ENCODE results near the gene SLC25A45.

The SLC25A45 gene

GRCh38 chr11:65378928-65379638 is 3.4 kb downstream of the SLC25A45 start:
- DNase-seq (ENCODE audit: low read depth in 1 of 2, low spot score in 1 of 2), result no peak
- H3K27ac ChIP-seq (replicated peaks), result no peak overlapping the region
- H3K4me3 ChIP-seq (replicated peaks; ENCODE audit: insufficient read depth, low read length), result no peak overlapping the region
- H3K27me3 ChIP-seq (ENCODE audit: insufficient read depth, poor library complexity, severe bottlenecking), result no peaks in the 10 kb centered on the region
- no peak for TF ChIP-seq POLR2AphosphoS5 (IDR thresholded peaks at IDR 0.05; ENCODE audit: low read depth)

GRCh38 chr11:65378208-65378927 is 4.1 kb downstream of the SLC25A45 start:
- peak in 1 of 2 experiments; percentile 87 for DNase-seq (ENCODE audit: low read depth in 1 of 2, low spot score in 1 of 2)
- TF ChIP-seq GABPA (IDR thresholded peaks at IDR 0.05; ENCODE audit: low read depth) (no peak), SPI1 (IDR thresholded peaks at IDR 0.05; ENCODE audit: borderline replicate concordance, low read depth) (peak; percentile 99)
- Histone ChIP-seq H3K4me3 (replicated peaks; ENCODE audit: insufficient read depth, low read length) (no peak overlapping the region), H3K27me3 (ENCODE audit: insufficient read depth, poor library complexity, severe bottlenecking) (no peaks in the 10 kb centered on the region), H3K27ac (replicated peaks) (peak overlapping the region; percentile 43)

DNA sequence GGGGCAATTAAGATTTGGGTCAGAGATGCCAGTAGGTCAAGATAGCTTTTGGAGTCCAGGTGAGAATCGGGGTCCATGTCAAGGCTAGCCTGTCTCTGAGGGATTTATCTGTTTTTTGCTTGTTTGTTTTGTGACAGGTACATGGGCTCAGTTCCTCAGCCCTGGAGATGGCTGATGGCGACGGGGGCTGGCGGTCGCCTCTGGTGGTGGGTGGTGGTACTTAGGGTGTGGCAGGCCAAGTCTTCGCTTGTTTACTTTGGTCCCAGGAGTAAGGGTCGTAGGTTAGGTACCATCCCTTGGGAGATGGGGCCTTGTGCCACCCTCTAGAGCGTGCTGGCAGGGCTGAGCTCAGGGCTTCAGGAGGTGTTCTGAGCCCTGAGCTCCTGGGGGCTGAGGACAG is 4.7 kb downstream of the SLC25A45 start:
- Histone ChIP-seq H3K4me3 (replicated peaks; ENCODE audit: insufficient read depth, low read length) (no peak overlapping the region), H3K27ac (replicated peaks) (peak overlapping the region; percentile 43), H3K27me3 (ENCODE audit: insufficient read depth, poor library complexity, severe bottlenecking) (no peaks in the 10 kb centered on the region)
- TF ChIP-seq, protein P1, sequence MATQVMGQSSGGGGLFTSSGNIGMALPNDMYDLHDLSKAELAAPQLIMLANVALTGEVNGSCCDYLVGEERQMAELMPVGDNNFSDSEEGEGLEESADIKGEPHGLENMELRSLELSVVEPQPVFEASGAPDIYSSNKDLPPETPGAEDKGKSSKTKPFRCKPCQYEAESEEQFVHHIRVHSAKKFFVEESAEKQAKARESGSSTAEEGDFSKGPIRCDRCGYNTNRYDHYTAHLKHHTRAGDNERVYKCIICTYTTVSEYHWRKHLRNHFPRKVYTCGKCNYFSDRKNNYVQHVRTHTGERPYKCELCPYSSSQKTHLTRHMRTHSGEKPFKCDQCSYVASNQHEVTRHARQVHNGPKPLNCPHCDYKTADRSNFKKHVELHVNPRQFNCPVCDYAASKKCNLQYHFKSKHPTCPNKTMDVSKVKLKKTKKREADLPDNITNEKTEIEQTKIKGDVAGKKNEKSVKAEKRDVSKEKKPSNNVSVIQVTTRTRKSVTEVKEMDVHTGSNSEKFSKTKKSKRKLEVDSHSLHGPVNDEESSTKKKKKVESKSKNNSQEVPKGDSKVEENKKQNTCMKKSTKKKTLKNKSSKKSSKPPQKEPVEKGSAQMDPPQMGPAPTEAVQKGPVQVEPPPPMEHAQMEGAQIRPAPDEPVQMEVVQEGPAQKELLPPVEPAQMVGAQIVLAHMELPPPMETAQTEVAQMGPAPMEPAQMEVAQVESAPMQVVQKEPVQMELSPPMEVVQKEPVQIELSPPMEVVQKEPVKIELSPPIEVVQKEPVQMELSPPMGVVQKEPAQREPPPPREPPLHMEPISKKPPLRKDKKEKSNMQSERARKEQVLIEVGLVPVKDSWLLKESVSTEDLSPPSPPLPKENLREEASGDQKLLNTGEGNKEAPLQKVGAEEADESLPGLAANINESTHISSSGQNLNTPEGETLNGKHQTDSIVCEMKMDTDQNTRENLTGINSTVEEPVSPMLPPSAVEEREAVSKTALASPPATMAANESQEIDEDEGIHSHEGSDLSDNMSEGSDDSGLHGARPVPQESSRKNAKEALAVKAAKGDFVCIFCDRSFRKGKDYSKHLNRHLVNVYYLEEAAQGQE (IDR thresholded peaks at IDR 0.05; ENCODE audit: insufficient replicate concordance, low read depth), result no peak
- TF ChIP-seq, protein P2, sequence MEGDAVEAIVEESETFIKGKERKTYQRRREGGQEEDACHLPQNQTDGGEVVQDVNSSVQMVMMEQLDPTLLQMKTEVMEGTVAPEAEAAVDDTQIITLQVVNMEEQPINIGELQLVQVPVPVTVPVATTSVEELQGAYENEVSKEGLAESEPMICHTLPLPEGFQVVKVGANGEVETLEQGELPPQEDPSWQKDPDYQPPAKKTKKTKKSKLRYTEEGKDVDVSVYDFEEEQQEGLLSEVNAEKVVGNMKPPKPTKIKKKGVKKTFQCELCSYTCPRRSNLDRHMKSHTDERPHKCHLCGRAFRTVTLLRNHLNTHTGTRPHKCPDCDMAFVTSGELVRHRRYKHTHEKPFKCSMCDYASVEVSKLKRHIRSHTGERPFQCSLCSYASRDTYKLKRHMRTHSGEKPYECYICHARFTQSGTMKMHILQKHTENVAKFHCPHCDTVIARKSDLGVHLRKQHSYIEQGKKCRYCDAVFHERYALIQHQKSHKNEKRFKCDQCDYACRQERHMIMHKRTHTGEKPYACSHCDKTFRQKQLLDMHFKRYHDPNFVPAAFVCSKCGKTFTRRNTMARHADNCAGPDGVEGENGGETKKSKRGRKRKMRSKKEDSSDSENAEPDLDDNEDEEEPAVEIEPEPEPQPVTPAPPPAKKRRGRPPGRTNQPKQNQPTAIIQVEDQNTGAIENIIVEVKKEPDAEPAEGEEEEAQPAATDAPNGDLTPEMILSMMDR (IDR thresholded peaks at IDR 0.05; ENCODE audit: insufficient read depth, low read length), result no peak
- TF ChIP-seq POLR2AphosphoS5 (IDR thresholded peaks at IDR 0.05; ENCODE audit: low read depth) (no peak), SPI1 (IDR thresholded peaks at IDR 0.05; ENCODE audit: borderline replicate concordance, low read depth) (no peak), GABPA (IDR thresholded peaks at IDR 0.05; ENCODE audit: low read depth) (no peak)
- no peak for DNase-seq (ENCODE audit: low read depth in 1 of 2, low spot score in 1 of 2)

DNA sequence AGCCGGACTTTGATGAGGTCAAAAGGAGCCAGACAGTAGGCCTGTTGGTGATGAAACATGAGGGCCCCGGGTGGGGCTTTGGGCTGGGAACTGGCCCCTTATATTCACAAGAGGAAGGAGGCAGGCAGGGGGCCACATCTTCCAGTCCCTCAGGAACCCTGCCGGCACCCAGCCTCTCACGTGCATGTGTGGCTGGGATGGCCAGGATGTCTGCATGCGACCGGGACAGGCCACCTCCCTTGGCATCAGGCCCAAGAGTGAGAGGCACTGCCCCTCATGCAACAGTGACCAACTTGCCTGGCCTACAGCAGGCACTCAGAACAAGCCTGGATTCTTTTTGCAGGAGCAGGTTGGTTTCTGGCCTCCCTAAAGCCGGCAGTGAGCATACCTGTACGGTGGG is 5.4 kb downstream of the SLC25A45 start:
- TF ChIP-seq GABPA (IDR thresholded peaks at IDR 0.05; ENCODE audit: low read depth) (no peak), POLR2AphosphoS5 (IDR thresholded peaks at IDR 0.05; ENCODE audit: low read depth) (no peak), SPI1 (IDR thresholded peaks at IDR 0.05; ENCODE audit: borderline replicate concordance, low read depth) (no peak)
- TF ChIP-seq, protein P2 (IDR thresholded peaks at IDR 0.05; ENCODE audit: insufficient read depth, low read length), result no peak
- TF ChIP-seq, protein P1 (IDR thresholded peaks at IDR 0.05; ENCODE audit: insufficient replicate concordance, low read depth), result no peak
- H3K27me3 ChIP-seq (ENCODE audit: insufficient read depth, poor library complexity, severe bottlenecking), result no peaks in the 10 kb centered on the region
- no peak for DNase-seq (ENCODE audit: low read depth in 1 of 2, low spot score in 1 of 2)
- no peak overlapping the region for H3K27ac ChIP-seq (replicated peaks)
- H3K4me3 ChIP-seq (replicated peaks; ENCODE audit: insufficient read depth, low read length), result no peak overlapping the region
